ENCODE data around the gene UBE2D1. TPM values are rescaled to one million over a fixed set of nuclear protein-coding genes. Genes with fewer than 3 reads are reported as not detected.

UBE2D1 gene
- total and polyA plus RNA-seq, 7 donors = 11.5 to 21.9 (median 19.6) TPM

DNA sequence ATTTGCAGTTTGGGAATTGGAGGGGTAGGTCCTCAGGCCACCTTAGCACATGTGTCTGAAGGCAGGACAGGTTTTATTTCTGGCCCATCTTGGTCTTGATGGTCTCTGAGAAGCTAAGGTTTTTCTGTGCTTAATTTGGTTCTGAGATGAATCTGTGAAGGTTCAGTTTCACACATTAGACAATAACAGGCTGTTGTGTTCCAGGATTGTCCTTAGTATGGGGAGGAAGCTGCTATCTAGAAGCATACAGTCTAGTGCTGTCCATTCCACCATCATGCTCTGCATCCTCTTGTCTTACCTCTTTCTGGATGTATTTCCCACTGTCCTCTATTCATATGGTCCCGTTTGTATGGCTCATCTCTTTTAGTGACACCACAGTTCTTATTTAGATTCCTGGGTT is 7.1 kb downstream of the UBE2D1 start:
- Histone ChIP-seq H3K4me3 (no peak overlapping the region), H3K4me1 (peaks cover 0 to 23% (median under 1%) of the 10 kb centered on the region in 4 donors), H3K9me3 (no peaks in the 10 kb centered on the region), H3K36me3 (no peaks in the 10 kb centered on the region), H3K27me3 (no peaks in the 10 kb centered on the region), H3K27ac (no peak overlapping the region)
- DNase-seq = no peak
- WGBS, 2 donors = 79 to 95% methylated on average over 1 of the region's 1 CpG
- no peak for TF ChIP-seq EP300 (IDR thresholded peaks at IDR 0.05)
- TF ChIP-seq CTCF (IDR thresholded peaks at IDR 0.05) = no peak
- TF ChIP-seq POLR2AphosphoS5 (IDR thresholded peaks at IDR 0.05) = no peak
- no peak for TF ChIP-seq POLR2A (IDR thresholded peaks at IDR 0.05)
- intact Hi-C loops (cut with DNase I) = no loop called here

- no peak for TF ChIP-seq POLR2AphosphoS5 (IDR thresholded peaks at IDR 0.05)
- no peak for TF ChIP-seq POLR2A (IDR thresholded peaks at IDR 0.05)
- Histone ChIP-seq H3K9me3 (no peaks in the 10 kb centered on the region), H3K36me3 (no peaks in the 10 kb centered on the region), H3K4me1 (peaks cover 0 to 28% (median 20%) of the 10 kb centered on the region in 4 donors), H3K27ac (no peak overlapping the region), H3K27me3 (no peaks in the 10 kb centered on the region), H3K4me3 (no peak overlapping the region)
- no peak for DNase-seq
- WGBS, 2 donors = 36 to 62% methylated on average over 1 of the region's 1 CpG
- intact Hi-C loops (cut with DNase I) = no loop called here
Measured at GRCh38 chr10:58347967-58348366, 13.2 kb downstream of the UBE2D1 start.

- Histone ChIP-seq H3K4me3 (no peak overlapping the region), H3K9me3 (no peaks in the 10 kb centered on the region), H3K27ac (no peak overlapping the region), H3K4me1 (peaks cover 0 to 33% (median 24%) of the 10 kb centered on the region in 4 donors), H3K36me3 (no peaks in the 10 kb centered on the region), H3K27me3 (no peaks in the 10 kb centered on the region)
- TF ChIP-seq POLR2AphosphoS5 (IDR thresholded peaks at IDR 0.05) (no peak), EP300 (IDR thresholded peaks at IDR 0.05) (no peak), CTCF (IDR thresholded peaks at IDR 0.05) (no peak), POLR2A (IDR thresholded peaks at IDR 0.05) (no peak)
- DNase-seq = no peak
- 78 to 79% methylated on average over 2 of the region's 2 CpGs for WGBS, 2 donors
- intact Hi-C loops (cut with DNase I) = no loop called here
Measured at GRCh38 chr10:58348571-58349033, 13.8 kb downstream of the UBE2D1 start.

DNA sequence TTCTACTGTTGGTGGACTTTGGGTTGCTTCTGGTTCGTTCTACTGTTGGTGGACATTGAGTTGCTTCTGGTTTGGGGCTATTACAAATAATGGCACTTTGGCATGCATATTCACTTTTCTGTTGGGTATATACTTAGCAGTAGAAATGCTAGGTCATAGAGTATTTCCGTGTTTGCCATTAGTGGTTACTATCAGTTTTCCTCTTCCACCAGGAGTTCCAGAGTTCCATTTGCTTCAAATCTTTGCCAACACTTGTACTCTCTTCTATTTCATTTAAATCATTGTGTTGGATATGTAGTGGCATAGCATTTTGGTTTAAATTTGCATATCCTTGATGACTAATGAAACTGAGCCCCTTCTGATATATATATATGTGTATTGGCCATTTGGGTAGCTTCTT is 15.2 kb downstream of the UBE2D1 start:
- intact Hi-C loops (cut with DNase I) = no loop called here
- H3K27me3 ChIP-seq = no peaks in the 10 kb centered on the region
- H3K27ac ChIP-seq = no peak overlapping the region
- 93 to 96% methylated on average over 2 of the region's 2 CpGs for whole genome bisulfite sequencing, 2 donors
- DNase-seq = no peak
- no peak overlapping the region for H3K4me3 ChIP-seq
- no peaks in the 10 kb centered on the region for H3K9me3 ChIP-seq
- peaks cover 0 to 33% (median 25%) of the 10 kb centered on the region in 4 donors for H3K4me1 ChIP-seq
- H3K36me3 ChIP-seq = no peaks in the 10 kb centered on the region
- TF ChIP-seq EP300 (IDR thresholded peaks at IDR 0.05) (no peak), POLR2AphosphoS5 (IDR thresholded peaks at IDR 0.05) (no peak)

- Histone ChIP-seq H3K27ac (no peak overlapping the region), H3K4me3 (no peak overlapping the region), H3K4me1 (peaks cover 0 to 33% (median 30%) of the 10 kb centered on the region in 4 donors), H3K9me3 (no peaks in the 10 kb centered on the region), H3K36me3 (no peaks in the 10 kb centered on the region), H3K27me3 (no peaks in the 10 kb centered on the region)
- intact Hi-C loops (cut with DNase I) = no loop called here
- no peak for DNase-seq
- TF ChIP-seq CTCF (IDR thresholded peaks at IDR 0.05) = no peak
- WGBS, 2 donors = 65 to 79% methylated on average over 6 of the region's 6 CpGs
Measured at GRCh38 chr10:58350619-58351323, 16.0 kb downstream of the UBE2D1 start.

All from sigmoid colon (tissue), 7 donors.